MM.1S (cell line): ENCODE measurements around the gene ADARB2.

Experiments
- DNase-seq: peaks from one replicate; pipeline ENCODE4 v3.0.0-alpha.2; 2015
- H2AFZ ChIP-seq: fragments of 300-600 bp; sonication (generic); 2 replicates; pipeline ENCODE4 v1.6.0; 2016; ENCODE audit warnings: antibody characterized with exemption, low read length
- H3F3A ChIP-seq: fragments of 300-600 bp; sonication (generic); 2 replicates; pipeline ENCODE4 v1.6.1; 2016; ENCODE audit warnings: mild to moderate bottlenecking, antibody characterized with exemption, low read length, moderate library complexity, mixed read lengths; ENCODE audit not compliant: insufficient read depth
- H3K27ac ChIP-seq: fragments of 300-600 bp; sonication (generic); 2 replicates; pipeline ENCODE4 v1.5.1; 2016; ENCODE audit warnings: mild to moderate bottlenecking, low read length
- H3K27me3 ChIP-seq: fragments of 300-600 bp; sonication (generic); replicated peaks from 2 replicates; pipeline ENCODE4 v1.6.0; 2016; ENCODE audit warnings: low read length; ENCODE audit not compliant: insufficient read depth
- H3K36me3 ChIP-seq: fragments of 300-600 bp; sonication (generic); replicated peaks from 2 replicates; pipeline ENCODE4 v1.6.1; 2016; ENCODE audit warnings: mild to moderate bottlenecking, low read length, mixed read lengths; ENCODE audit not compliant: insufficient read depth
- H3K4me1 ChIP-seq: fragments of 300-600 bp; sonication (generic); 2 replicates; pipeline ENCODE4 v1.6.1; 2016; ENCODE audit warnings: low read length, mixed read lengths
- H3K4me2 ChIP-seq: fragments of 300-600 bp; sonication (generic); 2 replicates; pipeline ENCODE4 v1.6.0; 2016; ENCODE audit warnings: low read depth, low read length
- H3K4me3 ChIP-seq: fragments of 300-600 bp; sonication (generic); 2 replicates; pipeline ENCODE4 v1.5.1; 2016; ENCODE audit warnings: low read length, mixed read lengths
- H3K79me2 ChIP-seq: fragments of 300-600 bp; sonication (generic); 2 replicates; pipeline ENCODE4 v1.6.1; 2016; ENCODE audit warnings: mixed run types, low read length, mixed read lengths
- H3K9ac ChIP-seq: fragments of 300-600 bp; sonication (generic); 2 replicates; pipeline ENCODE4 v1.6.1; 2016; ENCODE audit warnings: low read length, mixed read lengths
- H3K9me2 ChIP-seq: fragments of 300-600 bp; sonication (generic); replicated peaks from 2 replicates; pipeline ENCODE4 v1.6.1; 2016; ENCODE audit warnings: mild to moderate bottlenecking, low read length, mixed read lengths; ENCODE audit not compliant: insufficient read depth
- H3K9me3 ChIP-seq: fragments of 300-600 bp; sonication (generic); replicated peaks from 2 replicates; pipeline ENCODE4 v1.6.1; 2016; ENCODE audit warnings: mild to moderate bottlenecking, low read length, mixed read lengths; ENCODE audit not compliant: insufficient read depth
- H4K20me1 ChIP-seq: fragments of 300-600 bp; sonication (generic); 2 replicates; pipeline ENCODE4 v1.6.1; 2016; ENCODE audit warnings: mild to moderate bottlenecking, low read length, moderate library complexity, mixed read lengths; ENCODE audit not compliant: insufficient read depth
- EZH2 ChIP-seq: fragments of 300-600 bp; sonication (generic); optimal IDR thresholded peaks from 2 replicates; pipeline ENCODE3; 2017; ENCODE audit warnings: low read depth, mild to moderate bottlenecking, antibody characterized with exemption, low read length, mixed read lengths
- EZH2phosphoT487 ChIP-seq: fragments of 300-600 bp; sonication (generic); IDR thresholded peaks from 2 replicates; pipeline ENCODE4 v1.6.1; 2018; ENCODE audit warnings: antibody characterized with exemption, low read length
- TF ChIP-seq, protein P1 (sequence below): fragments of 300-600 bp; sonication (generic); IDR thresholded peaks from 2 replicates; pipeline ENCODE4 v1.5.1; 2016; ENCODE audit warnings: antibody characterized with exemption, low read length, mixed read lengths

Gene ADARB2

DNA sequence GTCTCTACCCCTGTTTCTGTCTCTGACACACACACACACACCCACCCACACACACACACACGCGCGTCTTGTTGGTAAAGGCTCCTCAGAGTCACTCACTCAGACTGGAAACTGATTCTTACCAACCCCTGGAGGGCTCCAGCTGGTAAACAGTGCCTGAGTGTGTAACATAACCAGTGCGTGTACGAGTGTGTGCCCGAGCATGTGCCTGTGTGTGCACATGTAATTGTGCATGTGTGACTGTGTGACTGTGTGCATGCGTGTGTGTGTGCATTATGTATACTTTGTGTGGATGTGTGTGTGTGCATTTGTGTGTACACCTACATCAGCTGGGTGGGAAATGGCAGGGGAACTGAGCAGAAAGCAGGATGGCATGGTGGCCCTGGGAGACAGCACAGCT lies 364.0 kb downstream of the ADARB2 start:
- H3F3A ChIP-seq, result no peaks in the 10 kb centered on the region
- H3K4me1 ChIP-seq, result no peaks in the 10 kb centered on the region
- no peak overlapping the region for H3K27ac ChIP-seq
- TF ChIP-seq, protein P1, sequence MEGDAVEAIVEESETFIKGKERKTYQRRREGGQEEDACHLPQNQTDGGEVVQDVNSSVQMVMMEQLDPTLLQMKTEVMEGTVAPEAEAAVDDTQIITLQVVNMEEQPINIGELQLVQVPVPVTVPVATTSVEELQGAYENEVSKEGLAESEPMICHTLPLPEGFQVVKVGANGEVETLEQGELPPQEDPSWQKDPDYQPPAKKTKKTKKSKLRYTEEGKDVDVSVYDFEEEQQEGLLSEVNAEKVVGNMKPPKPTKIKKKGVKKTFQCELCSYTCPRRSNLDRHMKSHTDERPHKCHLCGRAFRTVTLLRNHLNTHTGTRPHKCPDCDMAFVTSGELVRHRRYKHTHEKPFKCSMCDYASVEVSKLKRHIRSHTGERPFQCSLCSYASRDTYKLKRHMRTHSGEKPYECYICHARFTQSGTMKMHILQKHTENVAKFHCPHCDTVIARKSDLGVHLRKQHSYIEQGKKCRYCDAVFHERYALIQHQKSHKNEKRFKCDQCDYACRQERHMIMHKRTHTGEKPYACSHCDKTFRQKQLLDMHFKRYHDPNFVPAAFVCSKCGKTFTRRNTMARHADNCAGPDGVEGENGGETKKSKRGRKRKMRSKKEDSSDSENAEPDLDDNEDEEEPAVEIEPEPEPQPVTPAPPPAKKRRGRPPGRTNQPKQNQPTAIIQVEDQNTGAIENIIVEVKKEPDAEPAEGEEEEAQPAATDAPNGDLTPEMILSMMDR, result no peak
- no peak for TF ChIP-seq EZH2phosphoT487
- no peak for TF ChIP-seq EZH2
- H2AFZ ChIP-seq, result no peak overlapping the region
- H3K27me3 ChIP-seq, result no peaks in the 10 kb centered on the region
- DNase-seq, result no peak
- H3K9me2 ChIP-seq, result no peaks in the 10 kb centered on the region
- no peak overlapping the region for H3K4me3 ChIP-seq
- H3K9ac ChIP-seq, result no peak overlapping the region
- no peak overlapping the region for H3K4me2 ChIP-seq
- no peaks in the 10 kb centered on the region for H4K20me1 ChIP-seq
- no peaks in the 10 kb centered on the region for H3K9me3 ChIP-seq
- no peaks in the 10 kb centered on the region for H3K79me2 ChIP-seq
- H3K36me3 ChIP-seq, result no peaks in the 10 kb centered on the region

DNA sequence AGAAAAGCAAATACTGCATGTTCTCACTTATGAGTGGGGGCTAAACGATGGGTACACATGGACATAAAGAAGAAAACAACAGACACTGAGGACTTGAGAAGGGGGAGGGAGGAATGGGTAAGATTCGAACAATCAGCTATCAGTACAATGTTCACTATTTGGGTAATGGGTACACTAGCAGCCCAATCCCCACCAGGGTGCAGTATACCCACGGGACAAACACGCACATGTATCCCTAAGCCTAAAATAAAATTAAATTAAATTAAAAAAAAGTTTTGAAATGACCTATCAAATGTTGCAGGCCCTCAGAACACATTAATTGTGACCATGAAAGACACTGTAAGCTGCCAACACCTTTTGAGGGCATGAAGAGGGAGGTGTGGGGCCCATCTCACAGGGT lies 365.1 kb downstream of the ADARB2 start:
- no peak for DNase-seq
- no peaks in the 10 kb centered on the region for H3F3A ChIP-seq
- H3K36me3 ChIP-seq, result no peaks in the 10 kb centered on the region
- no peak overlapping the region for H3K9ac ChIP-seq
- TF ChIP-seq, protein P1, result no peak
- no peak for TF ChIP-seq EZH2
- no peak for TF ChIP-seq EZH2phosphoT487
- H3K27me3 ChIP-seq, result no peaks in the 10 kb centered on the region
- no peaks in the 10 kb centered on the region for H4K20me1 ChIP-seq
- H3K4me1 ChIP-seq, result no peaks in the 10 kb centered on the region
- H3K79me2 ChIP-seq, result no peaks in the 10 kb centered on the region
- no peak overlapping the region for H3K4me2 ChIP-seq
- no peaks in the 10 kb centered on the region for H3K9me2 ChIP-seq
- no peak overlapping the region for H2AFZ ChIP-seq
- no peak overlapping the region for H3K4me3 ChIP-seq
- H3K27ac ChIP-seq, result no peak overlapping the region
- H3K9me3 ChIP-seq, result no peaks in the 10 kb centered on the region

DNA sequence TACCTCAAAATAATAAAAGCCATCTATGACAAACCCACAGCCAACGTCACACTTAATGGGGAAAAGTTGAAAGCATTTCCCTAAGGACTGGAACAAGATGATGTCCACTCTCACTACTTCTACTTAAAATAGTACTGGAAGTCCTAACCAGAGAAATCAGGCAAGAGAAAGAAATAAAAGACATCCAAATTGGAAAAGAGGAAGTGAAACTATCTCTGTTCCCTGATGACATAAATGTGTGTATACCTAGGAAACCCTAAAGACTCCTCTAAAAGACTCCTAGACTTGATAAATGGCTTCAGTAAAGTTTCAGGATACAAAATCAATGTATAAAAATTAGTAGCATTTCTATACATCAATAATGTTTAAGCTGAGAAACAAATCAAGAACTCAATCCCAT lies 367.0 kb downstream of the ADARB2 start:
- H3K9me3 ChIP-seq, result no peaks in the 10 kb centered on the region
- no peaks in the 10 kb centered on the region for H4K20me1 ChIP-seq
- no peak overlapping the region for H3K4me2 ChIP-seq
- DNase-seq, result no peak
- TF ChIP-seq, protein P1, result no peak
- TF ChIP-seq EZH2, result no peak
- TF ChIP-seq EZH2phosphoT487, result no peak
- H3K9ac ChIP-seq, result no peak overlapping the region
- H3K4me1 ChIP-seq, result no peaks in the 10 kb centered on the region
- H3K27ac ChIP-seq, result no peak overlapping the region
- H3K9me2 ChIP-seq, result no peaks in the 10 kb centered on the region
- no peaks in the 10 kb centered on the region for H3F3A ChIP-seq
- no peaks in the 10 kb centered on the region for H3K27me3 ChIP-seq
- H3K4me3 ChIP-seq, result no peak overlapping the region
- no peaks in the 10 kb centered on the region for H3K79me2 ChIP-seq
- H2AFZ ChIP-seq, result no peak overlapping the region
- no peaks in the 10 kb centered on the region for H3K36me3 ChIP-seq
